RWPE2 (cell line): ENCODE results near the gene RPL41.
"Not testable (repeated sequence)": the region's sequence is repeated elsewhere in the genome, so short reads cannot be mapped to it uniquely, and the experiment has no call there.

Source experiments
- ATAC-seq: fragments of 200-7000 bp; cut with Tn5 transposase; 3 replicates; pipeline ENCODE4 v1.9.1; 2021; ENCODE audit warnings: low read depth
- DNase-seq: peaks from one replicate; pipeline ENCODE4 v3.0.0-alpha.2; 2020; ENCODE audit warnings: low spot score
- H3K27ac ChIP-seq: fragments of 450-650 bp; 2 replicates; pipeline ENCODE4 v1.5.1; 2017; ENCODE audit warnings: mild to moderate bottlenecking; ENCODE audit not compliant: poor library complexity, severe bottlenecking
- H3K27me3 ChIP-seq: fragments of 250-450 bp; sonication (Bioruptor Pico); 2 replicates; pipeline ENCODE4 v1.5.1; 2021; ENCODE audit warnings: mild to moderate bottlenecking, moderate library complexity; ENCODE audit not compliant: insufficient read depth, poor library complexity, severe bottlenecking
- H3K36me3 ChIP-seq: fragments of 250-450 bp; sonication (Bioruptor Pico); 2 replicates; pipeline ENCODE4 v1.5.1; 2020; ENCODE audit warnings: low read depth, mild to moderate bottlenecking, moderate library complexity
- H3K4me1 ChIP-seq: fragments of 250-450 bp; sonication (Bioruptor Pico); 2 replicates; pipeline ENCODE4 v1.5.1; 2021; ENCODE audit warnings: mild to moderate bottlenecking, moderate library complexity; ENCODE audit not compliant: insufficient read depth, poor library complexity, severe bottlenecking
- H3K4me3 ChIP-seq: fragments of 250-450 bp; sonication (Bioruptor Pico); 2 replicates; pipeline ENCODE4 v1.5.1; 2021; ENCODE audit warnings: mild to moderate bottlenecking, moderate library complexity; ENCODE audit not compliant: severe bottlenecking
- H3K9me3 ChIP-seq: fragments of 250-450 bp; sonication (Bioruptor Pico); 2 replicates; pipeline ENCODE4 v1.5.1; 2021; ENCODE audit warnings: mild to moderate bottlenecking, moderate library complexity; ENCODE audit not compliant: severe bottlenecking
- CTCF ChIP-seq: fragments of 450-650 bp; IDR thresholded peaks from one replicate; pipeline ENCODE4 v1.5.1; 2017; ENCODE audit warnings: mild to moderate bottlenecking, moderate library complexity; ENCODE audit not compliant: poor library complexity, severe bottlenecking

Gene RPL41

GRCh38 chr12:56155256-56155845 is 38.9 kb downstream of the RPL41 start:
- Histone ChIP-seq H3K27ac (no peak overlapping the region), H3K4me3 (no peak overlapping the region), H3K9me3 (no peaks in the 10 kb centered on the region), H3K4me1 (peaks cover 4% of the 10 kb centered on the region), H3K36me3 (peaks cover 18% of the 10 kb centered on the region), H3K27me3 (no peaks in the 10 kb centered on the region)
- DNase-seq (no peak), ATAC-seq (no peak)
- no peak for TF ChIP-seq CTCF

- H3K4me3 ChIP-seq: peak overlapping the region; percentile 83
- DNase-seq, H3K9me3 ChIP-seq, H3K27me3 ChIP-seq, ATAC-seq, H3K4me1 ChIP-seq: not testable (repeated sequence)
- H3K36me3 ChIP-seq: peaks cover 31% of the 10 kb centered on the region
- H3K27ac ChIP-seq: peak overlapping the region; percentile 87
These were observed 40.2 kb downstream of the RPL41 start for GRCh38 chr12:56156464-56157200.

- peak overlapping the region; percentile 87 for H3K27ac ChIP-seq
- peaks cover 39% of the 10 kb centered on the region for H3K36me3 ChIP-seq
- peak; percentile 55 for TF ChIP-seq CTCF
- H3K4me1 ChIP-seq: peaks cover 4% of the 10 kb centered on the region
- no peaks in the 10 kb centered on the region for H3K27me3 ChIP-seq
- no peaks in the 10 kb centered on the region for H3K9me3 ChIP-seq
- ATAC-seq: peak; percentile 43
- peak overlapping the region; percentile 83 for H3K4me3 ChIP-seq
- DNase-seq: no peak
These were observed 41.0 kb downstream of the RPL41 start for GRCh38 chr12:56157201-56158028.

GRCh38 chr12:56158029-56158925 is 41.8 kb downstream of the RPL41 start, which contains the start of gene MYL6:
TSS of gene MYL6 (plus strand) at chr12:56158359. CDS start at chr12:56158402, 43 bp downstream.
- H3K27me3 ChIP-seq: no peaks in the 10 kb centered on the region
- DNase-seq: peak; percentile 96
- peaks cover 4% of the 10 kb centered on the region for H3K4me1 ChIP-seq
- H3K9me3 ChIP-seq: no peaks in the 10 kb centered on the region
- peak within 1 kb of the TSS; percentile 87 for H3K27ac ChIP-seq
- H3K4me3 ChIP-seq: peak within 1 kb of the TSS; percentile 83
- no peak for TF ChIP-seq CTCF
- peak; percentile 67 for ATAC-seq
- peaks cover 48% of the 10 kb centered on the region for H3K36me3 ChIP-seq
